ENCODE results near the gene CBARP. TPM values are rescaled to one million over a fixed set of nuclear protein-coding genes. Genes with fewer than 3 reads are reported as not detected.
A peak's percentile ranks its signal among the peaks of the same experiment; 100 is the strongest.

The CBARP gene
- total and polyA plus RNA-seq, 2 of the 13 experiments (the other 11 are each of a cell fraction or from before 2014, with no cell fraction given), result 1.2 to 1.4 TPM

- TF ChIP-seq GRHL1 (CRISPR knock-in tag; conservative IDR thresholded peaks at IDR 0.05), result no peak
- no peak for TF ChIP-seq ZNF275 (CRISPR knock-in tag; IDR thresholded peaks at IDR 0.05; ENCODE audit: borderline replicate concordance)
- peak; percentile 77 for TF ChIP-seq SALL2 (CRISPR knock-in tag; IDR thresholded peaks at IDR 0.05)
- TF ChIP-seq ZNF414 (CRISPR knock-in tag; IDR thresholded peaks at IDR 0.05), result no peak
- peak; percentile 77; the same call in 1 of the 2 replicates for TF ChIP-seq FOXK1 (CRISPR knock-in tag; IDR thresholded peaks at IDR 0.05; ENCODE audit: borderline replicate concordance, low read depth)
- no peak for TF ChIP-seq ZNF124 (CRISPR knock-in tag; IDR thresholded peaks at IDR 0.05)
- TF ChIP-seq BRF2 (CRISPR knock-in tag; IDR thresholded peaks at IDR 0.05), result peak; percentile 70; the same call in 1 of the 2 replicates
- no peak for TF ChIP-seq ZNF737 (CRISPR knock-in tag; IDR thresholded peaks at IDR 0.05; ENCODE audit: borderline replicate concordance)
- 0 out of 2 replicates have a peak, but pooled peaks have one; percentile 69 for TF ChIP-seq RFXAP (CRISPR knock-in tag; IDR thresholded peaks at IDR 0.05; ENCODE audit: borderline replicate concordance)
- TF ChIP-seq ATF5 (CRISPR knock-in tag; IDR thresholded peaks at IDR 0.05; ENCODE audit: low read depth), result no peak
- TF ChIP-seq ZBTB34 (CRISPR knock-in tag; IDR thresholded peaks at IDR 0.05), result no peak
- TF ChIP-seq ZIK1 (CRISPR knock-in tag; IDR thresholded peaks at IDR 0.05; ENCODE audit: borderline replicate concordance, low read depth), result no peak
- TF ChIP-seq ZNF670 (CRISPR knock-in tag; IDR thresholded peaks at IDR 0.05; ENCODE audit: borderline replicate concordance), result no peak
- TF ChIP-seq IKZF4 (CRISPR knock-in tag; IDR thresholded peaks at IDR 0.05; ENCODE audit: borderline replicate concordance, low read depth, not compliant biosample characterization), result no peak
- TF ChIP-seq ZNF260 (CRISPR knock-in tag; IDR thresholded peaks at IDR 0.05; ENCODE audit: borderline replicate concordance, low read depth), result no peak
- TF ChIP-seq ZNF225 (CRISPR knock-in tag; IDR thresholded peaks at IDR 0.05), result no peak
- no peak for TF ChIP-seq CTCF (CRISPR knock-in tag; IDR thresholded peaks at IDR 0.05)
- TF ChIP-seq ZNF546 (CRISPR knock-in tag; conservative IDR thresholded peaks at IDR 0.05), result no peak
Measured at GRCh38 chr19:1205114-1206099, 32.4 kb downstream of the CBARP start, which contains the start of gene STK11 (continued).
